Mucosa of gallbladder (tissue), 1 donor: Measurements from ENCODE around the gene SLC16A1. TPM values are rescaled to one million over a fixed set of nuclear protein-coding genes. Genes with fewer than 3 reads are reported as not detected.

Experiments
- DNase-seq: peaks from one replicate; pipeline ENCODE4 v3.0.0-alpha.2; 2020; ENCODE audit warnings: low spot score
- total RNA-seq: library from RNA; stranded (reverse); gene quantifications from one replicate; pipeline ENCODE4 v1.2.1, GENCODE V29; 2021
- donor health status: DM: no; HTN: no; CAD: no.

SLC16A1 gene
- total RNA-seq, 1 donor from 2014 or later: 21.5 TPM

DNA sequence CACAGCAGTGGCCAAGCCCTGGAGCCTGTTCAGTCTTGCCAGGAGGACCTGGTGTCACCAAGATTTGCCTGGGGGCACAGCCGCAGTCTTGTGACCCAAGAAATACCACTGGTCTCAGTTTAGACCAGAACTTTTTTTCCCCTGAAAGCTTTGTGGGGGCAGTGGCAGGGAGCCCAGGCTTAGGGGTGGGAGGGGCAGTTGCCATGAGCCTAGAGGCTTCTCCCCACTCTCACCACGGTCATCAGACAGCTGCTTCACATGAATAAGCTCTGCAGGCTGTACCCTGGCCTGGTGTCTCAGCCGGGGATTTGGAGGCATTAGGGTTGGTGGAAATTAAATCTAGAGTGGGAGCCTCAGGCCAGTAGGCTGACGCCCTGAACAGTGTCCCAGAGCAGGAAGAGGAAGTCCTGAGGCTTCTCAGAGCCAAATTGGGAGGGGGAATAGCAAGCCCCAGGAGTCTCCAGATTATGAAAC is 73.7 kb downstream of the SLC16A1 start:
- no peak for DNase-seq

DNA sequence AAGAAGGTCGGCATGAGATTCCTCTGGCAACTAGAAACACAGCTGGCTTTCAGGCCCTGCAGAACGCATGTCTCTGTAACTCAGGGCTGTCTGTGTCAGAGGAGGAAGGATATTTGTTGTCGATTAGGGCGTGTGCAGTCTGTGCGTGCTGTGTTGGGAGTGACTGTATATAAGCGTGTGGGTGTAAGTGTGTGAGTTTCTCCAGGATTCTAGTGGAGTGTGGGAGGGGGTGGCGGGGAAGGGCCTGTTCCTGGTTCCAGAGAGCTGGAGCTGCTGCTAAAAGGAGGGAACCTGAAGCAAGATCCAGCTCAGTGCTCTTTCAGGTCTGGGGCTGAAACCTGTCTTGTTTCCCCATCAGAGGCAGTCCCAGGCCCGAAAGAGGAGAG is 74.3 kb downstream of the SLC16A1 start:
- no peak for DNase-seq

DNA sequence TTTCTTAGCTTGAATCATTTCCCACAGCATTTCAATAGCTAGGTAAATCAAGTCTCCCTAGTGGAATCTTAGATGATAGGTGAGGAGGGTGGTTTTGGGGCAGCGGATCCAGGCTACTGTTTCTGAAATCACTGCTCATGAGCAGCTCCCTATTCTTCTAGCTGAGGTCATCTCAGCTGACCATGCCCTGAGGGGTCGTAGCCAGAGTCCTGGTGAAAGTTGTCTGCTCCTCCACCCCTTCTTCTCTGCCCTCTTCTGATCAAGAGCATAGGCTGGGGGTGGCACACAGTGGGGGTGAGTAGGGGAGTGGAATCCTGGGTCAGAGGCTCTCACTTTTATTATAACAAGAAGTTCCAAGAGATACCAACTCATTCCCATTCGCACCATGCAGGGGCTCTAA is 76.2 kb downstream of the SLC16A1 start:
- DNase-seq: no peak

DNA sequence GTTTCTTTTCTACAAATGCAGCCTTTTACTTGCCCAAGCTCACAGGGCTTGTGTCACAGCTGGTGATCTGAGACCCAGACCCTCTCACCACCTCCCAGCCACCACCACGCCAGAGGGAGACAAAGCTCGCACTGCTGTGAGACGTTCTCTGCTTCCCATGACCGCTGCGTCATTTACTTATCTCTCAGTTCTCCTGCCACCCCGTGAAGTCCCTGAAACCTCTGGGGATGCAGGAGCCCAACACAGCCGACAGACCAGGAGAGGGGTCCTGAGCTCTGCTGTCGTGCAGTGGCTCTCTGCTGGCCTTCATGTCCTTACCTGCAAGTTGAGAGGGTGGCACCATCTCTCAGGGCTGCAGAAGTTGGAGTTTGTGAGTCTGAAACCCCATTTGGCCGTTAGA is 77.7 kb downstream of the SLC16A1 start:
- no peak for DNase-seq

DNA sequence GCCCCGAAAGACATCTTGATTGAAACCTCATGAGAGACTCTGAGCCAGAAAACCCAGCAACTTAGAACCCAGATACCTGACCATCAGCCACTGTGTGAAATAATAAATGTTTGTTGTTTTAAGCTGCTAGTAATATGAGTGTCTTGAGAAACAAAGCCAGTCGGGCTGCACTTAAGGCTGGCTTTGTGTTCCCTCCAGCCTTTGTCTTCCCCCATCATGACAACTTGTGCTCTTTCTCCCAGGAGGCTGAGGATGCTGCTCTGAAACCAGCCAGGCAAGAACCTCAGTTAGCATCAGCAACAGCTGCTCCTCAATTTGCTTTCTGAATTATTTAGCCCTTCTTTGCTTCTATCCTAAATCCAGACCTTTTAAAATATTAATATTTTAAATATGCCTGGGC is 78.2 kb downstream of the SLC16A1 start:
- DNase-seq: no peak

DNA sequence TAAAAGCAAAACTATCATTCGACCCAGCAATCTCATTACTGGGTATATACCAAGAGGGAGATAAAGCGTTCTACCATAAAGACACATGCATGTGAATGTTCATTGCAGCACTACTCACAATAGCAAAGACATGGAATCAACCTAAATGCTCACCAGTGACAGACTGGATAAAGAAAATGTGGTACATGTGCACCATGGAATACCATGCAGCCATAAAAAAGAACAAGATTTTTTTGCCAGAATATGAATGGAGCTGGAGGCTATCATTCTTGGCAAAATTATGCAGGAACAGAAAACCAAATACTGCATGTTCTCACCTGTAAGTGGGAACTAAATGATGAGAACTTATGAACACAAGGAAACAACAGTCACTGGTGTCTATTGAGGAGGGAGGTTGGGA is 79.7 kb downstream of the SLC16A1 start:
- no peak for DNase-seq

DNA sequence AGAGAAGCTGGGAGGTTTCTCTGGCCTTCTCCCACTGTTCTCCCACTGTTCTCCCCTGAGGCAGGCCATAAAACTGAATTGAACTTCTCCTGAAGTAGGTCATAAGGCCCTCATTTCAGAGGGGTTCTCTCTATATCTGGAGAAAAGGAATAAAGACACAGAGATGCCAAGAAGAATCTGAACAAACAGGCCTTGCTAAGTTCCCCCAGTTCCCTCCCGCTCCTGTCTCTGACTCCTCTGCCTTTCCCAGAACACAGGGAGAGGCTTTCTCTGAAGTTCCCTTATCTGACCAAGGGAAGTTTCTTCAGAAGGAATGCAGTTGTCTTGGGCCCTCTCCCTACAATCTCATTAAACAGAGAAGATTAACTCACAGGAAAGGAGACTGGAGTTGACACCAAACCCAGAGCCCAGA is 83.4 kb downstream of the SLC16A1 start:
- DNase-seq: no peak

DNA sequence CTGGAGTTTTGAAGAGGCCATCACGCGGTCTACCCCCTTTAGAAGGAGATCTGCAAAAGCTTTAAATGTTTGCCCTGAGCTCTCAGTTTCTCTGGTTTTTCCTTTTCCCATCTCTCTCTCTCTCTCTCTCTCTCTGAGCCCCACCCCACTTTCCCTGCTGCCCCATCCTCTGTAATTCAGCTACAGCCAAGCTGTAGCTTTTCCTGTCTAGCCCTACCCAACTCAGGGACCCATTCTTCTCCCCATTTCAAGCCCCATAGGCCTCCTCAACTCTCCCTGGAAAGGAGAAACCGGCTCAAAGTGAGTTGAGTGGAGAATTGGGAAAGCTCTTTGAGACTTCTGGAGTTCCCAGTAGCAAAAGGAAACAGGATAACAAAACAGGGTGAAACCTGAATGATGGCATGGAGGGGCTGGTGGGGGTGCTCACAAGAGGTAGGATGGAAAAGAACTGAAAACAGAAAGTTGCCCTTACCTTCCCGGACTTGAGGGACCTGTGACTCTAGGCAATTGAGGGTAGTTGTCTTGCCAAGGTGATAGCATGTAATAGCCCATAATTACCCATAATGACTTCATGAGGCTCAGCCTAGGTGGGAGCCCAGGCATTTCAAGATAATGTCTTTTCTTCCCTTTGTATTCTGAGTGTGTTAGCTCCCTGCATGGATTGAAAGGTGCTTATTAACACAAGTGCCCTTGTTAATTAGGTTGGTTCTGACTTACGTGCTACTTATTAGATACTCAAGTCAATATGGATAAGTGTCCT is 84.9 kb downstream of the SLC16A1 start:
- no peak for DNase-seq

DNA sequence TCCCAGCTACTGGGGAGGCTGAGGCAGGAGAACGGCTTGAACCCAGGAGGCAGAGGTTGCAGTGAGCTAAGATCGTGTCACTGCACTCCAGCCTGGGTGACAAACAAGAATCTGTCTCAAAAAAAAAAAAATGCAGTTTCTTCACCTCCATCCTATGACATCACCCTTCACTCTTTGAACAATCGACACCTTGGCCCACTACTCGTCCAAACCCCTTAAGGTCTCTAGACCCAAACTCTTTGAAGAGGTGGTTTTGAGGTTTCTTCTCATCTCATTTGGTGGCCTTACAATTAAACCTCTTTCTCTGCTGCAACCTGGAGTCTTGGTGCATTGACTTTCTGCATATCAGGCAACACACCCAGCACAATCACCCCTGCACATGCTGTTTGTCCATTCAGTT is 86.1 kb downstream of the SLC16A1 start:
- DNase-seq: no peak

DNA sequence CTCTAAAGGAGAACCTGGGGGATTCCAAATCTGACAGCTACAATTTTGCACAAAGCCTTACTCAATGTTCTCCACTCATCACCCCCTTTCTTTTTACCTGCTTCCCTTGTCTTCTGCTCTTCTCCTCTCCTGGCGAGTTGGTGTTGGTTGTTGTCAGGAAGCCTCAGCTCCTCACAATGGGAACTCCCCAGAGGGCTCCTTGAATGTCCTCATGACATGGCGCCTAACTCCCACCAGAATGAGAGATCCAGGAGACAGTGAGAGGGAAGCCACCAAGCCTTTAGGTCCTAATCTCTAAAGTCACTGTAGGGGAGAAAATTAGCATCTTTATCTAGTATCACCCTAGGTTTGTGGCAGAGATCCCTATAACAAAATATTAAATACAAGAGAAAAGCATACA is 87.8 kb downstream of the SLC16A1 start:
- no peak for DNase-seq

DNA sequence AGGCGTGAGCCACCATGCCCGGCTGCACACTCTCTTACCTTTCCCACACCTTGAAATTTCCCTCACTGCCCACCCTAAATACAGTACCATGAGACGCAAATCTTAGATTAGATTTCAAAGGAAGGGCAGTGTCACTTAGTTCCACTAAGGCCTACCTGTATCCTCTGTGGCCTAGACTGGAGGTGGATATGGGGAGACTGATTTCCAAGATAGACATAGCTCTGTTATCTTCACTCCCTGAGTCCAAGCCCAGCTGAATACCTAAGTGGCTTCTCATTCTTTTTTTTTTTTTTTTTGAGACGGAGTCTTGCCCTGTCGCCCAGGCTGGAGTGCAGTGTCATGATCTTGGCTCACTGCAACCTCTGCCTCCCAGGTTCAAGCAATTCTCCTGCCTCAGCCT is 89.0 kb downstream of the SLC16A1 start:
- DNase-seq: no peak

DNA sequence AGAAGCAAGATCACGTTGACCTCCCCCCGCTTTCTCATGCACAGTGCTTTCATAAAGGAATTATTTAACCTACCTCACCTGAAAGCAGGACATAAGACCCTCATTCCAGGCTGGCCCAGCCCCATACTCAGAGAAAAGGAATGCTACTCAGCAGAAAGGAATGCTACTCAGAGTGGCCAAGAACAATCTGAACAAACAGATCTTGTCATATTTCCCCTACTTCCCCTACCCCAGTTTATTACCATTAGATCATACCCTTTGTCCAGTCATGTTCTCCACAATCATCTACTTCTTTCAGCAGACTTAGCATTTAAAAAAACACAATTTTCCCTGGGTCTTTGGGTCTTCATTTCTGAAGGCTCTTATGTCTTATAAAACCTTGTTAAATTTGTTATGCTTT is 89.8 kb downstream of the SLC16A1 start:
- DNase-seq: no peak

DNA sequence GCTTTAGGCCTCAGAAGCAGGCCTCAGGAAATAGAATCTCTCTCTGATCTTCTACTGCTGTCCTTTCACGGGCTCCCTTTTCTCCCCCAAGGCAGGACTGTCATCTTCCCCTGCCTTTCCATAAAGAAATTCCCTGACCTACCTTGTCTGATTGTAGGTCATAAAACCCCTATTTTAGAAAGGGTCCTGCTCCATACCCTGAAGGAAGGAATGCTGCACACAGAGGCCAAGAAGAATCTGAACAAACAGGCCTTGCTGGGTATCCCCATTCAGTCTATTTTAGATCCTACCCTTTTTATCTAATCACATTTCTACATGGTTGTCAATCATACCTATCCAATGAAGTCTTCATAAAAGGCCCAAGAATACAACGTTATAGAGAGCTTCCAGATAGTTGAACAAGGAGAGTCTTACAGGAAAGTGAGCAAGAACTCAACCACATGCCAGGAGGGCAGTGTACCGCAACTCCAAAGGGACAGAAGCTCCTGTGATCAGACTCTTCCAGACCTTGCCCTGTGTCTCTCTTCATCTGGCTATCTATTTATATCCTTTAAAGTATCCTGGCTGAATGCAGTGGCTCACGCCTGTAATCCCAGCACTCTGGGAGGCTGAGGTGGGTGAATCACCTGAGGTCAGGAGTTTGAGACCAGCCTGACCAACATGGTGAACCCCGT is 93.1 kb downstream of the SLC16A1 start:
- DNase-seq: no peak

Other genes starting within 250 kb of the SLC16A1 start
- gene RHOC, start 249.1 kb downstream of the SLC16A1 start, total RNA-seq: 300 TPM
- gene PPM1J, start 240.9 kb downstream of the SLC16A1 start, total RNA-seq: 1.1 TPM
- gene LRIG2, start 117.0 kb upstream of the SLC16A1 start, total RNA-seq: 12.9 TPM